RWPE1 (cell line): ENCODE measurements around the gene SP2.

Experiments used
- CTCF ChIA-PET: fragments of 350-600 bp; sonication (Branson Sonifier 250); formaldehyde crosslinking; extraction: SDS; loops from one replicate; lab custom pipeline; 2021; lab: Yijun Ruan, JAX
- POLR2A ChIA-PET: fragments of 400-600 bp; formaldehyde crosslinking; extraction: SDS; loops from one replicate; lab custom pipeline; 2020; ENCODE audit warnings: antibody characterized with exemption; ENCODE audit not compliant: low non-redundant PET; lab: Yijun Ruan, JAX
- DNase-seq: peaks from one replicate; pipeline ENCODE4 v3.0.0; 2012; ENCODE audit warnings: low spot score
- H3K27ac ChIP-seq: fragments of 450-650 bp; 2 replicates; pipeline ENCODE4 v1.5.1; 2017
- TF ChIP-seq, protein P1 (sequence below): fragments of 450-650 bp; conservative IDR thresholded peaks from 2 replicates; pipeline ENCODE4 v1.5.1; 2017; ENCODE audit warnings: low read depth, mild to moderate bottlenecking

SP2 gene

DNA sequence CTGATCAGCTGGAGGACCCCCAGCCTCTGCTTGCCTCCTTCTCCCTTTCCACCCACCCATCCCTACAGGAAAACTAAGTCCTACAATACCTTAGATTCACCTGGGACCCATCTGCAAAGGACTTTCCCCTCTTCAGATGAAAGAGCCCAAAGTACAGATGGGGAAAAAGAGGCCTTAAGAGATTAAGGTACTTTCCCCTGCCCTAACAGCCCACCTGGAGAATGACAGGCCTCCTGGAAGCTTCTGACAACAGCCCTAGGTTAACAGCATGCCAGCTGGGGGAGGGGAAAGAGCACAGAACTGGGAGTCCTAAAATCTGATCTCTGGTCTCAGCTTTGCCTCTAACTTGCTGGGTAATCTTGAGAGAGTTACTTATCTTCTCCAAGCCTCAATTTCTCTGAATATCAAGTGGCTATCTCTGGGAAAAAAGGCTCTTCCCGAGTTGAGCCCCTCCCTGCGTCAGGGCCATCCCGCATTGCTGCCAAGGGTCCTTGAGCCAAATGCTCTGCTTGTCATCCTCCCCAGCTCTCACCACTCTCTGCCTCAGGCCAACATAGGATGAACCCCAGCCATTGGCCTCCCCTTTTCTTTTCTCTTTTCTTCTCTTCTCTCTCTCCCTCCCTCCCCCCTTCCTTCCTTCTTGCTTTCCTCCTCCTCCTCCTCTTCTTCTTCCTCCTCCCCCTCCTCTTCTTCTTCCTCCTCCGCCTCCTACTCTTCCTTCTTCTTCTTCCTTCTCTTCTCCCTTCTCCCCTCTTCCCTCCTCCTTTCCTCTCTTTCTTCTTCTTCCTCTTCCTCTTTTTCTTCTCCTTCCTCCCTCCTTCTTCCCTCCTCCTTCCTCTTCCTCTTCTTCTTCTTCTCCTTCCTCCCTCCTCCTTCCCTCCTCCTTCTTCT, 22.6 kb upstream of the SP2 start:
- POLR2A ChIA-PET, result no interaction called here
- no peak overlapping the region for H3K27ac ChIP-seq
- CTCF ChIA-PET, result interaction anchor here (1.0 to 2.1 kb wide), 2 partner anchors 16 to 26 kb away, joined by 3 to 8 read pairs; no protein-coding TSS in a partner anchor
- DNase-seq, result no peak
- TF ChIP-seq, protein P1, sequence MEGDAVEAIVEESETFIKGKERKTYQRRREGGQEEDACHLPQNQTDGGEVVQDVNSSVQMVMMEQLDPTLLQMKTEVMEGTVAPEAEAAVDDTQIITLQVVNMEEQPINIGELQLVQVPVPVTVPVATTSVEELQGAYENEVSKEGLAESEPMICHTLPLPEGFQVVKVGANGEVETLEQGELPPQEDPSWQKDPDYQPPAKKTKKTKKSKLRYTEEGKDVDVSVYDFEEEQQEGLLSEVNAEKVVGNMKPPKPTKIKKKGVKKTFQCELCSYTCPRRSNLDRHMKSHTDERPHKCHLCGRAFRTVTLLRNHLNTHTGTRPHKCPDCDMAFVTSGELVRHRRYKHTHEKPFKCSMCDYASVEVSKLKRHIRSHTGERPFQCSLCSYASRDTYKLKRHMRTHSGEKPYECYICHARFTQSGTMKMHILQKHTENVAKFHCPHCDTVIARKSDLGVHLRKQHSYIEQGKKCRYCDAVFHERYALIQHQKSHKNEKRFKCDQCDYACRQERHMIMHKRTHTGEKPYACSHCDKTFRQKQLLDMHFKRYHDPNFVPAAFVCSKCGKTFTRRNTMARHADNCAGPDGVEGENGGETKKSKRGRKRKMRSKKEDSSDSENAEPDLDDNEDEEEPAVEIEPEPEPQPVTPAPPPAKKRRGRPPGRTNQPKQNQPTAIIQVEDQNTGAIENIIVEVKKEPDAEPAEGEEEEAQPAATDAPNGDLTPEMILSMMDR, result no peak

GRCh38 chr17:47875011-47875985, 20.7 kb upstream of the SP2 start:
- no peak for DNase-seq
- H3K27ac ChIP-seq, result no peak overlapping the region
- CTCF ChIA-PET, result interaction anchor here (0.9 to 1.0 kb wide), 2 partner anchors 14 to 33 kb away, joined by 4 to 5 read pairs; no protein-coding TSS in a partner anchor
- POLR2A ChIA-PET, result no interaction called here
- TF ChIP-seq, protein P1, result no peak

DNA sequence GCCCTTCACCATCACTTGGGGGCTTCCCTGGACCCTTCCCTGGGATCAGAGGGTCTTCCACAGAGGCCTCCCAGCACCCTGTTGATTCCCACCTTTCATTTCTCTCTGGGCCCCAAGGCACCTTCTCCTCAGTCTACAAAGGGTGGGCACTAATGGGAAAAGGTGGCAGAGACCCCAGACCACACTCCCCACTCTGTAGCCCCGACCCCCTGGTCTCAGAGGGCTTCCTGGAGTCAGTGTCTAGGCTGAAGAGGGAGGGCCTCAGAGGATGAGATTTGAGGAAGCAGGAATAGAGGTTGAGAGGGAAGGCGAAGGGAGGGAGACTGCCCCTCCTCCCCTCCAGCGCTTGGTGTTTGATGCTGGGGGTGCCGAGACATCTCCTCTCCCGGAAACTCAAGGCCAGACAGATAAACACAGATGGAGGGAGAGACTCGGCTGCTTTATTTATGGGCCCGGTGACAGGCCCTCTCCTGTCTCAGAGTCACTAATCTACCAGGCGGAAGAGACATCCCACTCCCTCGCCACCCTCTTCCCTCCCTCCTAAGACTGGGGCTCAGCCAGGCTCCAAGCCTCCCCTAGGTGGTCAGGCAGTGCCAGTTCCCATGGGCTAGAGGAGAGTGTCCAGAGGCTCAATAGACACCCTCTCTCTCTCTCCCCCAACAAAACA, 18.5 kb upstream of the SP2 start:
- TF ChIP-seq, protein P1, result no peak
- POLR2A ChIA-PET, result no interaction called here
- no peak for DNase-seq
- CTCF ChIA-PET, result no interaction called here
- no peak overlapping the region for H3K27ac ChIP-seq

GRCh38 chr17:47878203-47879027, 17.6 kb upstream of the SP2 start:
- CTCF ChIA-PET, result no interaction called here
- no peak overlapping the region for H3K27ac ChIP-seq
- DNase-seq, result no peak
- POLR2A ChIA-PET, result no interaction called here
- TF ChIP-seq, protein P1, result no peak

- TF ChIP-seq, protein P1, result no peak
- no peak for DNase-seq
- ChIA-PET CTCF (interaction anchor here (0.9 to 1.1 kb wide), 2 partner anchors 11 to 31 kb away, joined by 4 read pairs; no protein-coding TSS in a partner anchor), POLR2A (interaction anchor here (0.7 kb wide), 1 partner anchor 36 kb away, joined by 3 read pairs; no protein-coding TSS in a partner anchor)
- no peak overlapping the region for H3K27ac ChIP-seq
These were observed 16.9 kb upstream of the SP2 start for GRCh38 chr17:47879028-47879585.
